Epithelial cell of proximal tubule (primary cell): Measurements from ENCODE around the gene MBD1. TPM values are rescaled to one million over a fixed set of nuclear protein-coding genes. Genes with fewer than 3 reads are reported as not detected.

ENCODE experiments used
- DNase-seq: peaks from one replicate; pipeline ENCODE4 v3.0.0-alpha.2; 2011; ENCODE audit warnings: low read depth
- H3K4me3 ChIP-seq: 2 replicates; pipeline ENCODE4 v1.5.1; 2011; ENCODE audit warnings: low read depth, mild to moderate bottlenecking, low read length
- CTCF ChIP-seq: conservative IDR thresholded peaks from 2 replicates; pipeline ENCODE4 v1.5.1; 2012; ENCODE audit warnings: low read depth, mild to moderate bottlenecking, low read length
- total RNA-seq: library from RNA; depleted of rRNA; stranded (reverse); fragments of >200 nt; gene quantifications from 2 replicates; pipeline ENCODE4 v1.2.3, GENCODE V29; 2015

Gene MBD1
- total RNA-seq, 1 donor from 2014 or later: 70.2 TPM

GRCh38 chr18:50306944-50307343, 25.6 kb upstream of the MBD1 start:
- H3K4me3 ChIP-seq: peak overlapping the region; percentile 69
- no peak for DNase-seq
- TF ChIP-seq CTCF: no peak

GRCh38 chr18:50301074-50301473, 19.8 kb upstream of the MBD1 start:
- TF ChIP-seq CTCF: no peak
- DNase-seq: no peak
- no peak overlapping the region for H3K4me3 ChIP-seq

- no peak for TF ChIP-seq CTCF
- H3K4me3 ChIP-seq: no peak overlapping the region
- no peak for DNase-seq
Measured at GRCh38 chr18:50299626-50300388, 18.5 kb upstream of the MBD1 start.

GRCh38 chr18:50298443-50299284, 17.3 kb upstream of the MBD1 start:
- no peak for TF ChIP-seq CTCF
- DNase-seq: no peak
- H3K4me3 ChIP-seq: peak overlapping the region; percentile 64

- DNase-seq: peak; percentile 13
- H3K4me3 ChIP-seq: peak overlapping the region; percentile 64
- TF ChIP-seq CTCF: no peak
Measured at GRCh38 chr18:50297621-50298442, 16.5 kb upstream of the MBD1 start.

- TF ChIP-seq CTCF: no peak
- DNase-seq: no peak
- no peak overlapping the region for H3K4me3 ChIP-seq
Measured at GRCh38 chr18:50293039-50293438, 11.7 kb upstream of the MBD1 start.
